ENCODE data around the gene CARD14. TPM values are rescaled to one million over a fixed set of nuclear protein-coding genes. Genes with fewer than 3 reads are reported as not detected.

Gene CARD14
- total RNA-seq, 1 experiment from 2014 or later: 0.24 TPM

GRCh38 chr17:80152081-80152702 lies 17.6 kb upstream of the CARD14 start:
- Histone ChIP-seq H2BK5ac (ENCODE audit: insufficient read length, low read length) (no peak overlapping the region), H4K20me1 (ENCODE audit: control insufficient read depth, insufficient read depth, insufficient read length) (no peaks in the 10 kb centered on the region), H3K14ac (ENCODE audit: insufficient read depth, low read length) (no peak overlapping the region), H3K4me2 (ENCODE audit: insufficient read depth, insufficient read length, low read length) (no peak overlapping the region), H2BK15ac (ENCODE audit: low read depth, low read length) (no peak overlapping the region), H3K79me1 (ENCODE audit: insufficient read depth, low read depth, low read length, poor library complexity, severe bottlenecking) (no peaks in the 10 kb centered on the region), H3K27ac (ENCODE audit: insufficient read length, low read depth, low read length) (no peak overlapping the region), H3K18ac (ENCODE audit: insufficient read length, low read depth, low read length) (no peak overlapping the region), H2AK5ac (ENCODE audit: insufficient read length, low read length) (no peak overlapping the region), H2BK120ac (ENCODE audit: low read depth, low read length, poor library complexity, severe bottlenecking) (no peak overlapping the region), H4K5ac (ENCODE audit: insufficient read length, low read depth, low read length) (no peak overlapping the region), H3T11ph (ENCODE audit: low read length) (no peak overlapping the region), H3K9me3 (ENCODE audit: control insufficient read depth, low read depth, low read length) (peaks cover 3% of the 10 kb centered on the region), H4K8ac (replicated peaks; ENCODE audit: insufficient read length, low read depth, low read length) (no peak overlapping the region), H2AFZ (ENCODE audit: low read length) (no peak overlapping the region), H2BK12ac (ENCODE audit: insufficient read length, low read depth, low read length) (no peak overlapping the region), H3K27me3 (ENCODE audit: insufficient read depth, low read length) (no peaks in the 10 kb centered on the region), H2BK20ac (ENCODE audit: low read depth, low read length, poor library complexity, severe bottlenecking) (no peak overlapping the region), H3K79me2 (ENCODE audit: insufficient read depth, low read length) (no peaks in the 10 kb centered on the region), H3K9ac (ENCODE audit: extremely low read depth, insufficient read length, low read length) (no peak overlapping the region), H3K56ac (ENCODE audit: insufficient read length, low read depth, low read length) (no peak overlapping the region), H3K4ac (ENCODE audit: low read depth, low read length) (no peak overlapping the region), H4K91ac (ENCODE audit: insufficient read length, low read depth, low read length) (no peak overlapping the region), H3K4me1 (ENCODE audit: insufficient read depth, low read length) (no peaks in the 10 kb centered on the region; the same call in 1 of the 2 replicates), H3K23ac (ENCODE audit: insufficient read length, low read depth, low read length) (no peak overlapping the region), H3K23me2 (ENCODE audit: insufficient read length, low read depth, low read length, poor library complexity, severe bottlenecking) (no peaks in the 10 kb centered on the region)
- Mint-ChIP-seq H3K9me3 (peaks cover 28 to 29% of the 10 kb centered on the region in 2 experiments), H3K27me3 (ENCODE audit: low read depth) (peaks cover 20% of the 10 kb centered on the region), H3K27ac (no peak overlapping the region), H3K4me1 (peaks cover 43 to 63% of the 10 kb centered on the region in 2 experiments), H3K36me3 (ENCODE audit: insufficient read depth in 1 of 3, low read depth in 3 of 3) (peaks cover 12 to 29% (median 16%) of the 10 kb centered on the region in 3 experiments), H3K4me3 (no peak overlapping the region)
- WGBS (ENCODE audit: extremely low coverage, insufficient read length, low lambda C conversion rate): no CpG with 5 or more reads among the region's 11 CpGs
- TF ChIP-seq CTCF (conservative IDR thresholded peaks at IDR 0.05): no peak
- DNase-seq: no peak
